ACHN (cell line): ENCODE results near the gene ZNF586.
A peak's percentile ranks its signal among the peaks of the same experiment; 100 is the strongest.
"Not testable (repeated sequence)": the region's sequence is repeated elsewhere in the genome, so short reads cannot be mapped to it uniquely, and the experiment has no call there.

ENCODE experiments used
- DNase-seq: peaks from one replicate; pipeline ENCODE4 v3.0.0-alpha.2; 2015
- in situ Hi-C: cut with HindIII; loops from 2 replicates; pipeline ENCODE4 v1.10.0; 2017; ENCODE audit warnings: low sequenced_read_pairs, low pct_ligation_motif_present, low pct_unique_long_range_greater_than_20kb

Gene ZNF586

GRCh38 chr19:57818378-57818777 lies 48.9 kb downstream of the ZNF586 start:
- in situ Hi-C loops, result no loop called here
- no peak for DNase-seq

GRCh38 chr19:57819475-57820148 lies 50.1 kb downstream of the ZNF586 start:
- DNase-seq, result peak; percentile 94
- in situ Hi-C loops, result no loop called here

- in situ Hi-C loops, result no loop called here
Measured at GRCh38 chr19:57820599-57820998, 51.1 kb downstream of the ZNF586 start.

GRCh38 chr19:57821095-57821494 lies 51.6 kb downstream of the ZNF586 start:
- DNase-seq, in situ Hi-C loops: not testable (repeated sequence)

More at GRCh38 chr19:57820599-57820998, 51.1 kb downstream of the ZNF586 start:
- no peak for DNase-seq

- DNase-seq, in situ Hi-C loops: not testable (repeated sequence)
Measured at GRCh38 chr19:57821501-57821900, 52.0 kb downstream of the ZNF586 start.

- DNase-seq, in situ Hi-C loops: not testable (repeated sequence)
Measured at GRCh38 chr19:57823155-57823554, 53.7 kb downstream of the ZNF586 start.

GRCh38 chr19:57823608-57824007 lies 54.1 kb downstream of the ZNF586 start:
- DNase-seq, in situ Hi-C loops: not testable (repeated sequence)

GRCh38 chr19:57825511-57825910 lies 56.0 kb downstream of the ZNF586 start:
- DNase-seq, result no peak
- in situ Hi-C loops, result no loop called here

GRCh38 chr19:57829316-57829715 lies 59.8 kb downstream of the ZNF586 start:
- no peak for DNase-seq
- in situ Hi-C loops, result no loop called here

GRCh38 chr19:57830071-57830602 lies 60.7 kb downstream of the ZNF586 start, which contains the start of gene ZNF587B:
TSS of gene ZNF587B (plus strand) at chr19:57830299. CDS start at chr19:57830529, 230 bp downstream.
- DNase-seq, result peak; percentile 5
- in situ Hi-C loops, result no loop called here
